Measurements from ENCODE around the gene CACNA1G. TPM values are rescaled to one million over a fixed set of nuclear protein-coding genes. Genes with fewer than 3 reads are reported as not detected.

The CACNA1G gene
- total RNA-seq, 1 donor from 2014 or later, result 1.9 TPM

DNA sequence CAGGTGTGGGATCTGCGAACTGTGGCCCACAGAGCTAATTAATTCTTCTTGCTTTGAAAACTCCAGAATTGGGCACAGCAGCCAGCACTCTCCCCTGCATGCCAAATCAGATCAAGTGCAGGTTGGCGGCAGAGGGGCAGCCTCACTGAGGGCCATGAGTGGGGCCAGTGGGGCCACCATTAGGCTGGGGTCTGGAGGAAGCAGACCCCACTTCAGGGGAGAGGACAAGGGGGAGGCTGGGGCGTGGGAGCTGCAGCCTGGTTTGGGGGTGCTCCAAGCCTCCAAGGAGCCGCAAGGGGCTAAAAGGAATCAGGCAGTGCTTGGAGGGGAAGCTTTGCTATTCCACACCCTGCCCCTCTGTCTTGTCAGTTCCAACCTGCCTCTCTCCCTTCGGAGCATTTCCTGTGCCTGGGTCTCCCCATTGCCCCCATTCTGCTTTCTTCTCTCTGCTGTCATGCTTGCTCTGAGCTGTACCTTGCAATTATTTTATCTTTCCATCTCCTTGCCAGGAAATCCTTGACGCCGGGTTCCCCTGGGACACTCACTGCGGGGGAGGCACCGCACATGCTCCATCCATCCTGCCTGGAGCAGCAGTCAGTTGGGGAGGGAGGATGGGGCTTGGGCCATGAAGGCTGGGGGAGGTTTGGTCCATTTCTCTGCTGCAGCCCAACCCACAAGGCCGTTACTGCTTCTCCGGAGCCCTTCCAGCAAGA, 70.8 kb downstream of the CACNA1G start:
- no peak for DNase-seq (ENCODE audit: low spot score)

DNA sequence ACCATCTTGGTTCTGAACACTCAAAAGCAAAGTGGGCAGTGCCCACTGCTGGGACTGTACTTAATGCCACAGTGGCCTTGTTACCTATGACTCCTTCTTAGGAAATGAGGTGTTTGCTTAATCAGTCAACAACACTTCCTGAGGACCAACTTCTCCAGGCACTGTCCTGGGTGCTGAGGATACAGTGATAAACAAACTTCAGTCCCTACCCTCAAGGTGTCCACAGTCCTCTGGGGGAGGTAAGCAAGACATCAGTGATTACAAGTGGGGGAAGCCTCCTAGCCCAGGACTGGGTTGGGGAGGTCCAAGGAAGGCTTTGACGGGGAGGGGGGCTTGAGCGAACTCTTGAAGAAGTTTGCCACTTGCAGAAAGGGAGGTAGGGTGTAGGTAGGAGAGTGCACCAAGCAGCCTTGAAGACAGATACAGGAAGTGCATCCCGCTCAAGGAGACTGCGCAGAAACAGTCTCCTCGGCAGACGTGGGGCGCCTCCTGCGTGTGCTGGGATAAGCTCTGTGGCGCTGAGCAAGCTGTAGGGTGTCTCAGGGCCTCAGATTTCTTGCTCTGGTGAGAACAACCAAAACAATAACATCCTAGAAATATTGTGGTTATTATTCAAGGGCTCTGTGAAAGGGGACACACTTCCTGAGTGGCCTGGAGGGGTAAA, 71.5 kb downstream of the CACNA1G start:
- no peak for DNase-seq (ENCODE audit: low spot score)

DNA sequence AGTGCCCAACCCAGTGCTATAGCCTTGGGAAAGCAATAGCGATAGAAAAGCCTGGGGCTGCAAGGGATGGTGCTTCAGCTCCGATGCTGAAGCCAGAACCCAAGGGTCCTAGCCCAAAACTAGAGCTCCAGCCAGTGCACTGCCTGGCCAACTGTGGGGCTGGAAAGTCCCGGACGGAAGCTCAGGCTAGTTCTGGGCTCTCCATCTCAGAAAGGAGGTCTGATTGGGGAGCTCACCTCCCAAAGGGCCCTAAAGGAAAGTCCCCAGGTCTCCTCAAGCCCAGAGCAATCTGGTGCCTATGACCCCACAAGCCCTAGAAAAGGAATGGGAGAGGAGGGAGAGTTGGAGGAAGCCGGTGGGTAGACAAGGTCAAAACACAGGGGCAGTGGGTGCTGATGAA, 72.1 kb downstream of the CACNA1G start:
- no peak for DNase-seq (ENCODE audit: low spot score)

DNA sequence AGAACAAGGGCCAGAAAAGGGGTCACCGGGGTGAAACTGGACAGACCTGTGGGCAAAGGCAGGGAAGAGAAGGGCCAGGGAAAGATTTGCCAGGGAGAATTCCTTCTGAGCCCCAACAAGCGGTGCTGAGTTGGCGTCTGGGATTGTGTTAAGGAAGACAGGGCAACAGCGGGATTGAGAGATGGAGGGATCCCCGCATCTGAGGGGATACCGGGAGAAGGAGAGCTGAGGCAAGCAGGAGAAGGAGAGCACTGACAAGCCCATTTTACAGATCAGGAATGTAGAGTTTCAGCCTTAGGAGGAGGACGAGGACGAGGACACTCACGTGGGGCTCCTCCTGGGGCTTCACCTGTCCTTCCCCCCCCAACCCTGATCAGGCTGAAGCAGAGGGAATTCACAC, 73.2 kb downstream of the CACNA1G start:
- DNase-seq (ENCODE audit: low spot score), result no peak

DNA sequence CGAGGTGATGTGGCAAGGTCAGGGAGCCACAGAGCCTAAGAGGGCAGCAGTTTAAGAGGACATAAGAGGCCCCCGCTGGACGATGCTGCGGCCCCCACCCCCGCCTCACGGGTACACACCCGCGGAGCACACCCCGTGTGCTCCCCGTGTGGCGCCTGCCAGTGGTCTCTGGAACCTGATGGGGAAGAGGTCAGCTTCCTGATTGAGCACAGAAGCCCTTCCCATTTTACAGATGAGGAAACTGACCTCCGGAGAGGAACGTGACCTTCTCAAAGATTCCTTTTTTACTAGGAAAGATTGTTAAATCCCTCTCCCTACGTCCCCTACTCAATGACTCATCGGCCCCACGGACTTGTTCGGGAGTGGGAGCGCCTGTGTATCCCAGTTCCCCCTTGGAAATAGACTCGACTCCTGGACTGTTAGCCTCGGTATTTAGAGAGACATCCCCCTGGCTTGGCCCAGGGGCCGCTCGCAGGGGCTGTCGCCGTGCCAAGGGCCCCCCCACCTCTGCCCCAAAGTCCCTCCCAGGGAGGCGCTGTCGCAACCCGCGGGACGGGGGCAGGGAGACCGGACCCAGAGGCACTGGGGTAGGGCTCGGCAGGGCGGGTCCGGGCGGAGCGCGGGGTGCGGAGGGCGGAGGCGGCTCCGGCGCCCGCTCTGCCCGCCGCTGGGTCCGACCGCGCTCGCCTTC, 73.9 kb downstream of the CACNA1G start, which contains the start of gene ABCC3:
Gene ABCC3 (plus strand): TSS at position 658 of the 691 bp plus-strand sequence. CDS start 56 bp downstream, outside the sequence.
- DNase-seq (ENCODE audit: low spot score), result peak; percentile 49

DNA sequence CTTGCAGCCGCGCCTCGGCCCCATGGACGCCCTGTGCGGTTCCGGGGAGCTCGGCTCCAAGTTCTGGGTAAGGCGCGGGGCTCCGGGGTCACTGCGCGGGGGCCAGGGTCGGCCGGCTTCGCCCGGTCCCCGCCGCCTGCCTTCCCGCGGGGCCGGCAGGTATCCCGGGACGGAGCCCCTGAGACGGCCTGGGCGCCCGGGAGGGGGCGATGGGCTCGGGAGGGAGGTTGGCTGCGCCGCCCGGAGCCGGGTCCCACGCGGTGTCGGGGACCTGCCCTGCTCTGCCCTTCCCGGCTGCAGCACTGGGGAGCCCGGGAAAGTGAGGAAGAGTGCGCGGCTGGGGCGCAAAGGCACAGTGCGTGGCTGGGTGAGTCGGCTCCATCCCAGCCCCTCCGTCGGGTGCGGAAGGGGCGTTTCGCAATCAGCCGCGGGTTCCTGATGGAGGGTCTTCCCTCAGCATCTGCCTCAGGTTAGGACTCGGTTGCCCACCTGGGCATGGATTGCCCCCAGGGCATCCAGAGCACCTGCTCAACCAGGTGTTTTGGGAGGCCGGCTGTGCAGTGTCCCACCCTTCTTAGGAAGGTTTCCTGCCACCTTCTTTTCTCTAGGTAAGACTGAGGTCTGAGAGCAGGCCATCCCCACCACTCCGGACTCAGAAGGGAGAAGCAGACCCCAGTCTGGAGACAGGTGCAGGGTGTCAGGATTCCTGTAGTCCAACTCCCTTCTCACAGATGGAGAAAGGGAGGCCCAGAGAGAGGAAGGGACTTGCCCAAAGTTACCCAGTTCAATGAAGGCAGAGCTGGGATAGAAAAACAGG, 74.6 kb downstream of the CACNA1G start:
- DNase-seq (ENCODE audit: low spot score), result no peak

DNA sequence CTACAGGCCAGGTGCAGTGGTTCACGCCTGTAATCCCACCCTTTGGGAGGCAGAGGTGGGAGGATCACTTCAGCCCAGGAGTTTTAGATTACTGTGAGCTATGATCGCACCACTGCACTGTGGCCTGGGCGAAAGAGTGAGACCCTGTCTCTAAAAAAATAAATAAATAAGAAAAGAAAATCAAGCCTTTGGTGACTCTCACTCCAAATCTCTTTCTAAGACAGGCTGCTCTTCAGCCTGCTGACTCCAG, 75.1 kb downstream of the CACNA1G start:
- DNase-seq (ENCODE audit: low spot score), result no peak

DNA sequence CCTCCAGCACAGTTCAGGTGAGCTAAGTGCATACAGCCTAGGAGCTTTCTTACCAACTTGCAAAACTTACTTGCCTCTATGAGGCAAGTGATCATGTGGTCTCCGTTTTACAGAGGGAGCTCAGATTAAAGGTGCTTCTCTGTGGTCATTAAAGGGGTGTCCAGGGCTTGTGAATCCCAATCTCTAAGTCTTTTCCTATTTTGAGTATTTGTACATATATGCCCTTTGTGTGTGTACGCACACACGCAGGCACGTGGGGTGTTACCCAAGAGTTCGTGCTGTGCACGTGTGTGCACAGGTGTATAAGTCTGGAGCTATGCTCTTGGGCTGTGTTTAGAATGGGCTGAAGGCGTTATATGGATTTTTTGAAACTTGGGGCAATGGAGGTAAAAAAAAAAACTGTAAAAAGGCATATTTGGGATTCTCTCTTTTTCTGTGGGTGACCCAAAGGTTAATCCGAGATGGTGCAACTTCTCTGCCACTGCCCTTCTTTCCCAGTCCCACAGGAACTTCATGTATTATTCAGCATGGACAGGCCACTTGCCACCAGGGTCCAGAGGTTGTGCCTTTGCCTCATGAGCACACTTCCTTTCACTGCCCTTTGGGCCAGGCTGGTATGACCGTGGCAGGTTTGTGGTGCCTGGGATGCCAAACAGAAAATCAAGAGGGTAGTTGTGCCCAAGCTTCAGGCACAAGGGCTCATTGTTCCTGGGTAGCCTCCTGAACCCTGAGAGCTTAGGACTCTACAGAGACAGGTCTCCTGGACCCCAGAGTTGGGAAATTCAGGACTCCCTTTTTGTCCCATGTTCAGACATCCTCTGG, 75.7 kb downstream of the CACNA1G start:
- DNase-seq (ENCODE audit: low spot score), result no peak

DNA sequence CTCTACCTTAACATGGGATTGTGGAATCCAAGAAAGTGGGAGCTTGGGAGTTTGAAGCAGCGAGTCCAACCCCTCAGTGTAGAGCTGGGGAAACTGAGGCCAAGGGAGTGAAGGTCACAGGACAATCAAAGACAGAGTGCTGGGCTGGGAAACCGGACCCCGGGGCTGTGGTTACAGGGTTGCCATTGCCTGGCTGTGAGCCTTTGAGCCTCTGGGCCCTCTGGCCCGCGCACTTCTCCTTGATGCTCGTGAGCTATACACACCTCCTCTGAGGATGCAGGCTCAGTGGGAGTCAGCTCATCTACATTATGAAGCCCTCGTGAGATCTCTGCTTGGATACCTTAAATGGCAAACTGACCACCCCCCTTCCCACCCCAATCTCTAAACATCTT, 76.3 kb downstream of the CACNA1G start:
- no peak for DNase-seq (ENCODE audit: low spot score)

DNA sequence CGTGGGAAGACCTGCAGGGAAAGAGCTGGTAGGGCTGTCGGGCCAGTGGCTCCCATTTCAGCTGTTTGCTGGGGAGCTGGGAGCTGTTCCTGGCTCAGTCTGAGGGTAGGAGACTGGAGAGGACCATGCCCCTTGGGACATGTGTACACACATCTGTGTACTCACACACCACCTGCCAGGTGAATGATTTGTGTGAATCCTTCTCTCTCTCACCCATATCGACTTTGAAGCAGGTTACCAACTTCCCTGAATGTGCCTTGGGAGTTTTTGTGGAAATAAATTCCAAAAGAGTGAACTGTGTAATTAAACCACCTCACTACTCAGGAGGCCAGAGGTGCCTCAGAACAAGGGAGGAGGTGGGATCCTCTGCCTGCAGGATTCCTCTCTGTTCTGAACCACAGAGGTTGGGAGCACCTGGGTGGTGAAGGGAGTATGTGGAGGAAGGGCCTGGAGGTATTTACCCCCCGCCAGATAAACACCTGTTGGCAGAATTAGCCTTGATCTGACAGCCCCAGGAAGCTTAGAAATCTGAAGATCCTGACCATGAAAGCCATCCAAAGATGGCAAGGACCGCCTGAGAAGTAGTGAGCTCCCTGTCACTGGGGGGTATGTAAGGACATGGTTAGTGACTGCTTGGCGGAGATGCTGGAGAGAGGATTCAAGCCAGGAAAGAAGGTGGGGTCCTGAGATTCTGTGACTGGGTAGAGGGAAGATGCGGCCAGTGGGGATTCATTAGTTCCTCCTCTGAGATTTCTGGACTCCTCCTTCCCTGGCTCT, 77.5 kb downstream of the CACNA1G start:
- DNase-seq (ENCODE audit: low spot score), result no peak

DNA sequence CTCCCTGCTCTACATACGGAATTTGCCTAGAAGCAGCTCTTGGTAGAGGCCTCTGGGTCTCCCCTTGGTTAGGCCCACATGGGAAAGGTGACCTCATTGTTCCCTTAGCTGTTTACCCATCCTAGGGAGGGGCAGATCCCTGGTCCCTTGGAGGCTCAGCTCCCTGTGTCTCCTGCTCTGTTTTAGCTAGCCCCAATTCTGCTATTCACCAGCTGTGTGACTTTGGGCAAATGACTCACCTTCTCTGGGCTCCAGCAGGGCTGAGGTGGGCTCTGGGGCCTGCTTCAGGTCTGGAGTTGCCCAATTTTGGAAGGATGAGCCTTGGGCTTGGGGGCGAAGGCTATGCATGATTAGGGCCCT, 78.1 kb downstream of the CACNA1G start:
- no peak for DNase-seq (ENCODE audit: low spot score)

DNA sequence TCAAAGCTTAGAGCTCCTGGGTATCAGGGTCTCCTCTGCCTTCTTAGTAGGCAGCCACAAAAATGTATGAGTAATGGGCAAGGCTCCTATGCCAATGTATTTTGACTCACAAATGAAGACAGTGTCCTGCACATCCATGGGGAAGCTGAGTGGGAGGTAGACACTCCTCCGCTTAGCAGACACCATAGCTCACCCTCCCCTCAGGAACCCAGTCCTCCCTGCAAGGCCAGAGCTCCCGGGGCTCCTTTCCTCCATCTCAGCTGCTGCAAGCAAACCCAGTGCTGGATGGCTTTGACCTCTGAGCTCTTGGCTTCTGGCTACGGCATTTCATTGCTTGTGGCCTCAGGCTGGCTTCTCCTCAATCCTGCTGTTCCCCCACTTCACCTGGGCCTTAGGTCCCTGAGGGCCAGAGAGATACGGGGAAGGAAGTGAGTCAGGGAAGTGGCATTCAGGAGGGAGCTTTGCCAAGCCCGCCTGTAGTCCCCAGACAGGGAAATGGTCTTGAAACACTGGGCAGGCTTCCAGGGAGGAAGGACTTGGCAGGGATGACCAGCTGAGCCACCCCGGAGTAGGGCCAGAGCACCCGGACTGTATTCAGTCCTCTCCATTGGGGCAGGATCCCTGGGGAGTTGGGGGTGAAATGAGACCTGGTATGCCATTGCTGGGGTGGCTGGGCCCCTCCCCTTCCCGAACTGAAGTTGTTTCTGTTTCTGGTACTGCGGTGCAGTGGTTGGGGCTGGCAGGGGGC, 78.6 kb downstream of the CACNA1G start:
- DNase-seq (ENCODE audit: low spot score), result peak; percentile 96

DNA sequence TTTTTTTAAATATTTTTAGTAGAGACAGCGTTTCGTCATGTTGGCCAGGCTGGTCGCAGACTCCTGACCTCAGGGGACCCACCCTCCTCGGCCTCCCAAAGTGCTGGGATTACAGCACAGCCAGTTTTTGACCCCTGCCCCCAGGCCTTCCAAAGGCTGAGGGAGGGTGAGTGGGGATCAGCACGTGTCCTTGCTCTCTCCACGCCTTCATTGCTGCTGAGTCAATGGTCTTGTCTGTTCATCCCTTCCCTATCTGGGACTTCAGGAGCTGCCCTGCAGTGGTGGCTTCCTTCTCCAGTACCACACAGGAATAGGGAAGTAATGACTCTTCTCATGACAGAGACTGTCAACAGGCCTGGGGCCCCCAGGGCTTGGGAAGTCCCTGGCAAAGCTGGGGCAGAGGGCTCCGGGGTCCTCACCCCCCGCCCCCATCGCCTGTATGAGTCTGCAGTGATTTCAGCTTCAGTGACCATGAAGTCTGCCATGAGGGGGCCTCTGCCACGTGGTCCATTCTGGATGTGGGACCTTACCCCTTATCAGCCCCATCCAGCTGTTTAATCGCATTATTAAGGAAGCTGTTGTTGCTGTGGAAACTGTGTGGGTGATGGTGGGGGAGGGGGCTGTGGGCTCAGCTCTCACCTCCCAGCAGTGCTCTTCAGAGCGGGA, 80.3 kb downstream of the CACNA1G start:
- no peak for DNase-seq (ENCODE audit: low spot score)

DNA sequence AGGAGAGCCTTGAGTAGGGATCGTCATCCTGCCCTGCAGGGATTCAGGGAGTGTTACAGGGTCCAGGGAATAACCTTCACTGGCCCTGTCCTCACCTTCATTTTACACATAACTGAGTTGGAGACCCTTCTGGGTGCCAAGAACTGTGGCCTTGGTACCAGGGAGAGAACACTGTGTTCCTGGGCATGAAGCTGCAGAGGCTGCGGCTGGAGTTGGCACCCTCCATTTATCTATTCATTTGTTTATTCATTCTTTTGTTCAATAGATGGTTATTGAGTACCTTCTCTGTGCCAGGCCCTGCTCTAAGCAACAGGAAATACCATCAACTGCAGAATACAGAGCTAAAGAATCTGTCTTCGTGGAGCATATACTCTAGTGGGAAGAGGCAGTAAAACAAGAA, 80.8 kb downstream of the CACNA1G start:
- DNase-seq (ENCODE audit: low spot score), result no peak

DNA sequence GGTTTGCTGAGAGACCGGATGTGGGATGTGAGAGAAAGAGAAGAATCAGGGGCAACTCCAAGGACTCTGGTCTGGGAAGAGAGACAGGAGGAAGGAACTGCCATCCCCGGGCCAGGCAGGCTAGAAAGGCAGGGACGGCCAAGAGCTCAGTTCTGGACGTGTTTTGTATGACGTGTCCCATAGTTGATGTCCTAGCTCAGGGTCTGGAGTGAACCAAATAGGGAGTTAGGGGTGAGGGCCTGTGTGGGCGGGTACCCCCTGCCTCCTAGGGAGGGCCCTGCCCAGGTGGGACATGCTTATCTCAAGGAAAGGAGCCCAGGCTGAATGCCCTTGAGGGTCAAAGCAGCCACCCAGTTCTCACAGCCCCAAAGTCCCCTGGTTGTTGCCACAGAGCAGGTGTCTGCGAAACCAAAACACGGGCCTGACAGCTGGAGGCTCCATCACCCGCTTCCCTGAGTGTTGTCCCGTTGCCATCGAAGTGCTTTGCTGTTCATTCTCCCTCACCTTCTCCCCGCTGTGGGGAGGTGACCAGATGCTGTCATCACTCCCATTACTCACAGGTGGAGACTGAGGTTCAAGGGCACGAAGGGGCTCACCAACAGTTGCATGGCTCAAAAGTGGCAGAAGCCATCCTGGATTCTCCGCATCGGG, 81.7 kb downstream of the CACNA1G start:
- no peak for DNase-seq (ENCODE audit: low spot score)

DNA sequence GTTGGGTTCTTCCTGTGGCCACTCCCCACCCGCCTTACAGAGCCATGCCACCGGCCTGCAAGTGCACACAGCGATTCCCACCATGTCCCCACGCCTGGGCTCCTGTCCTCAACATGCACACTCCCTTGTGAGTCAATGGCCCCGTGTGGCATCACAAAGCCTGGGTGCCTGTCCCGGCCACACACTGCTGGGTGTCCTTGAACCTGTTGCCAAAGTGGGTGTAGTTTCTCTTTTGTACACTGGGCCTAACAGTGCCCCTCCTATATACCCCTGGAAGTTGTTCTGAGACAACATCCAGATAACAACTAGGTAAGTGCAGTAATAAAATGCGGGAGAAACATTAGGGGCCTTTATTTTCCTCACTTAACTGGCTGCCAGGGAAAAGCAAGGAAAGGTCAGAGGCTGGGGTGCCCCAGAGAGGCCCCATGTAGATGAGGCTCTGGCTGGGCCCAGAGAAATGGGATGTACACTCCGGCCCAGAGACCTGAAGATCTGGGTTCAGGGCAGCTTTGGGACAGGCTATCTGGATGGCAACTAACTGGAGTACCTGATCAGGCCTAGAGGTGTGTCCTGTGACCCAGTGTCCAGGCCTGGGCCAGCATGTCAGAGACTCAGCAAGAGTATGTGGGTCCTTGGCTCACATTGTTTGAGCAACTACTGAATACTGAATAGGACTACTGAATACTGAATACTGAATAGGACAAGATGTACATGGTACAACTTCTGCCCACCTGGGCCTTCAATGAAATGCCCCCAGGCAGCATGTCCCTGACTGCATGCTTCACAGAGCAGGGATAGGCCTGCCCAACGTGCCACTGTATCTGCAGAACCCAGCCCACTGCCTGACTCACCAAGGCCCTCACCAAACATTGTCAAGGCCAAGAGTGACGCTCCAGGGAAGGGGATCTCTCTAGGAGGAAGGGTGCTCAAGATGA, 82.5 kb downstream of the CACNA1G start:
- no peak for DNase-seq (ENCODE audit: low spot score)
